GM21737 (cell line): Measurements from ENCODE around the gene ZNF771.
A peak's percentile ranks its signal among the peaks of the same experiment; 100 is the strongest.

Source experiments
- ATAC-seq: cut with Tn5 transposase; IDR thresholded peaks from one replicate; pipeline ENCODE4 v1.9.1; 2021; ENCODE audit warnings: mild to moderate bottlenecking, moderate library complexity; ENCODE audit not compliant: unreplicated experiment

ZNF771 gene

DNA sequence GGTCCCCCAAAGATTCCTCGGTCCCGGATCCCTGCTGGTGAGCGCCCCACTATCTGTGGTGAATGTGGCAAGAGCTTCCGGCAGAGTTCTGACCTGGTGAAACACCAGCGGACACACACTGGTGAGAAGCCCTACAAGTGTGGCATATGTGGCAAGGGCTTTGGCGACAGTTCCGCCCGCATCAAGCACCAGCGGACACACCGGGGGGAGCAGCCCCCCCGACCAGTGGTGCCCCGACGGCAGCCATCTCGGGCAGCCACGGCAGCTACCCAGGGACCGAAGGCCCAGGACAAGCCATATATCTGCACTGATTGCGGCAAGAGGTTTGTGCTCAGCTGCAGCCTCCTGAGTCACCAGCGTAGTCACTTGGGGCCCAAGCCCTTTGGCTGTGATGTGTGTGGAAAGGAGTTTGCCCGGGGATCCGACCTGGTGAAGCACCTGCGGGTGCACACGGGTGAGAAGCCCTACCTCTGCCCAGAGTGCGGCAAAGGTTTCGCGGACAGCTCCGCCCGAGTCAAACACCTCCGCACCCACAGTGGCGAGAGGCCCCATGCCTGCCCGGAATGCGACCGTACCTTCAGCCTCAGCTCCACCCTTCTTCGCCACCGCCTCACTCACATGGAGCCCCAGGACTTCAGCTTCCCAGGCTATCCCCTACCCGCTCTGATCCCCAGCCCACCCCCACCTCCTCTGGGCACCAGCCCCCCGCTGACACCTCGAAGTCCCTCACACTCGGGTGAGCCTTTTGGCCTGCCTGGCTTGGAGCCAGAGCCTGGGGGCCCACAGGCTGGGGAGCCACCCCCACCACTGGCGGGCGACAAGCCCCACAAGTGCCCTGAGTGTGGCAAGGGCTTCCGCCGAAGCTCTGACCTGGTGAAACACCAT, 9.4 kb upstream of the ZNF771 start:
- ATAC-seq, result no peak

DNA sequence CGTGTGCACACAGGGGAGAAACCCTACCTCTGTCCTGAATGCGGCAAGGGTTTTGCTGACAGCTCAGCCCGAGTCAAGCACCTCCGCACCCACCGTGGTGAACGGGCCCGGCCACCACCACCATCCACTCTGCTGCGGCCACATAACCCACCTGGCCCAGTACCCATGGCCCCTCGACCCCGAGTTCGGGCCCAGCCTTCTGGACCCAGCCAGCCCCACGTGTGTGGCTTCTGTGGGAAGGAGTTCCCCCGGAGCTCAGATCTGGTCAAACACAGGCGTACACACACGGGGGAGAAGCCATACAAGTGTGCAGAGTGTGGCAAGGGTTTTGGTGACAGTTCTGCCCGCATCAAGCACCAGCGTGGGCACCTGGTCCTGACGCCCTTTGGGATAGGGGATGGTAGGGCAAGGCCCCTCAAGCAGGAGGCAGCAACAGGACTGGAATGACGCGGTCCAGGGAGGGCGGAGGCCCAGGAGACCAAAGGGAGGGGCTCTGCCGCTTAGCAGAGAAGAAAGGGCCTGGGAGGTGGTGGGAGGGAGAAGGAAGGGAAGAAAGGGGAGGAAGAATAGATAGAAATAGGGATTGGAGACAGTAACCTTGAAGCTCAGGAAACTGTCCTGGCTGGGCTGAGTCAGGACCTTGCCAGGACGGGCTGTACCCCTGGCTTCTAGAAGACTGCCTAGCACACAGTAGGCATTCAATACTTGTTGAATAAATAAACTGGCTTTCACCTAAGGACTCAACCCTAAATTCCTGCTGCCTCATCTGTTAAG, 8.6 kb upstream of the ZNF771 start:
- no peak for ATAC-seq

DNA sequence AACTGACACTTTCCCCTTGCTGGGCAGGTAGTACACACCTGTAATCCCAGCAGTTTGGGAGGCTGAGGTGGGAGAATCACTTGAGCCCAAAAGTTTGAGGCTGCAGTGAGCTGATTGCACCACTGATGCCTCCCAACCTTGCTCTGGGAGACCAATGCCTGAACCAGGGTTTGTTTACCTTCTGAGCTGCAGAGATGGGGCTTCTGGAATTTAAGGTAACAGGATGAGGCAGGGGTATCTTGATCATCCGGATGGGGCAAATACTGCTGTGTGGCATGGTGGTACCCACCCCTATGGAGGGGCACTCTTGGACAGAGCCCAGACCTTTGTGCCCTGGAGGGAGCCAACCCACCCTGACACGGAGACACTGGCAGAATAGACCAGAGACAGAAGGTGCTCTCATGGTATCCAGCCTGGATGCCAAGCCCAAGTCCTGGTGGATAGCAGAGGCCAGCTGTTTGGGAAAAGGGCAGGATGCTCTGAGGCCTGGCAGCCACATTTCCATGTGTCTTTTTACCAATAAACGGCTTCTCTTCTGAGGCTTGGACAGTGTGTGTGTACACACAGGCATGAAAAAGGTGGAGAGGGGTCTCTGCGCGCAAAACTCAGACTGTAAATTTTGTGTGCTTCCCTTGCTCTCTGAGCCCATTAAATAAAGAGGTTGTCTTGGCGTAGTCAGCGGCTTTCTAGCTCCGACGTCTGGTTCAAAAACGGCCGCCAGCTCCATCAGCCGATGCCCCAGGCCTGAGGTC, 7.8 kb upstream of the ZNF771 start:
- ATAC-seq, result no peak

DNA sequence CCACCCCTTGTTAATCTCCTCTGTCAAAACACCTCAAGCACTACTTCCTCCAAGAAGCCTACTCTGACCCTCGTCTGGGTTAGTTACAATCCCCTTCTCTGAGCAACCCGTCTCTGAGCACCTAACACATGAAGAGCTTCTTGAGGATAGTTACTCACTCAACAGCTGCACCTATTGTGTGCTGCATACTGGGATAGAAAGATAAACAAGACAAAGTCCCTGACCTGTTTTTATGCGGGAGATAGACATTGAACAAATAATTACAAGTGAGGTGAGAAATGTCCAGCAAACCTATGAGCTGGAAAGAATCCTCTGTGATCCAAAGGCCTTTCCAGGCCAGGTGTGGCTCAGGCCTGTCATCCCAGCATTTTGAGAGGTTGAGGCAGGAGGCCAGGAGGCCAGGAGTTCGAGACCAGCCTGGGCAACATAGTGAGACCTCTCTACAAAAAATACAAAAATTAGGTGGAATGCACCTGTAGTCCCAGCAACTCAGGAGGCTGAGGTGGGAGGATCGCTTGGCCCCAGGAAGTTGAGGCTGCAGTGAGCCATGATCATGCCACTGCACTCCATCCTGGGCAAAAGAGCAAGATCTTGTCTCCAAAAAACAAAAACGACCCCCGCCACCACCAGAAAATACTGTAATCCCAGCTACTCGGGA, 5.5 kb upstream of the ZNF771 start:
- ATAC-seq, result no peak

DNA sequence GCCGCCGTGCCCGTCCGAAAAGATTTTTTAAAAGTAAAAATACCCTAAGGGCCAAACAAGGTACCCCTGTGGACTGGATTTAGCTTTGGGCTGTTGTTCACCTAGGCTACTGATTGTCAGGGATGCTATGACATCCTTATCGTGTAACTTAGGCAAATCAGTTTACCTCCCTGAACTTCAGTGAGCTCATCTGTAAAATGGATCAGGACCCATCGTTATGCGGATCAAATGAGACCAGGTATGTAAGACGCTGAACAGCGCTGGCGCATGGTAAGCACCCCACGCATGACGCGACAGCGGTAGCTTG, 658 bp upstream of the ZNF771 start:
- no peak for ATAC-seq

DNA sequence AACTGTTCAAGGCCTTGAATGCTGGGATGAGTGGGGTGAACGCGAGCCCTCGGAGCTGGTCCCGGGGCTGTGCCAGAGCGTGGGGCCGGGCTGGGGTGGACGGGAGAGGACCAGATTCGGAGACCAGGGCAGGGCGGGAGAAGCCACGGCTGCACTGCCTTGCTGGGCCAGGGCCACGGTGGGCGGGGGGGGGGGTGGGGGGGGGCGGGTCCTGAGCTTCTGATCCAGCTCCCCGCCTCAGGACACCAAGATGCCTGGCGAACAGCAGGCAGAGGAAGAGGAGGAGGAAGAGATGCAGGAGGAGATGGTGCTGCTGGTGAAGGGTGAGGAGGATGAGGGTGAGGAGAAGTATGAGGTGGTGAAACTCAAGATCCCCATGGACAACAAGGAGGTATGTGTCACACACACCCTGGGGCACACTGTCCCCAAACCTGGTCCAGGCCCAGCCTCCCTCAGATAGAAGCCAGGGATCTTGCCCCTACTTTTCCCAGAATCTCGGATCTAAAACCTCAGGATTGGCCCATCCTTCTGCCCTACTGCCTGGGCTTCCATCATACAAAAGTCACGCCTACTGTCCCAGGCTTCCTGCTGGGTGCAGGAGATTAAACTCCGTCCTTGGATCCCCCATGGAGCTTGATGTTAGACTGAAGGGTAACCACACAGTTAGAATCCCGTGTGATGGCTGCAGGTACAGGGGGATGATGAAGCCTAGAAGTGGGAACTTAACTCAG, 563 bp downstream of the ZNF771 start:
- ATAC-seq, result no peak

DNA sequence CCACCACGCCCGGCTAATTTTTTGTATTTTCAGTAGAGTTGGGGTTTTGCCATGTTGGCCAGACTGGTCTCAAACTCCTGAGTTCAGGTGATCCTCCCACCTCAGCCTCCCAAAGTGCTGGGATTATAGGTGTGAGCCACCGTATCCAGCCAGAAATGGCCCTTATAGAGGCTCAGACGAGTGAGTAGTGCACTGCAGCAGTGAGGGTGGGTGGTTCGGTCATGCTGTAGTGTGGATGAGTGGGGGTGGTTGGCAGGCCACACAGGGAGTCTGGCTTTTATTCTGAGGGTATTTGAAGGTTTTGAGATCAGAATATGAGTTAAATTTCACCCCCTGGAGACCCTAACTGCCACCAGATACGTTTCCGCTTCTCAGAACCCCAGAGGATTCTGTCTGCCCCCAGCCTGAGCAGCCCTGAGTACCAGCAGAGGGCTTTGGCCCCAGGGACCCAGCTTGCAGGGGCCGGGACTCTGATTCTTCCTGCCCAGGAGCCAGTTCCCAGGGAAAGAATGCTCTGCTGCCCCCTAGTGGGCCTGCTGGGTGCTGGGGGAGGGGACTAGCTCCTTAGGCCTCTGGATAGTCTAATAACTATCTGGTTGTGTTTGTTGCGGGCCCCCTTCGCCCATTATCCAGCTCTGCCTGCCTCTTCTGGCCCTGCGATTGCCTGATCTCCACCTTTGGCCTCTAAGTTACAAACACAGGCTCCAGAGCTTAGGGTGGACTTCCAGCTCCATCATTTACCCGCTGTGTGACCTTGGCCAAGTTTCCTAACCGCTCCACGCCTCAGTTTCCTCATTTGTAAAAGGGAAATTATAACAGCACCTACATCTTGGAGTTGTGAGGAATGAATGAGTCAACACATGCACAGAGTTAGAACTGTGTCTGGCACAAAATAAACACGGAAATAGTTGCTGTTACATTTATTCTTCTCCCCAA, 2.0 kb downstream of the ZNF771 start:
- peak; percentile 47 for ATAC-seq

DNA sequence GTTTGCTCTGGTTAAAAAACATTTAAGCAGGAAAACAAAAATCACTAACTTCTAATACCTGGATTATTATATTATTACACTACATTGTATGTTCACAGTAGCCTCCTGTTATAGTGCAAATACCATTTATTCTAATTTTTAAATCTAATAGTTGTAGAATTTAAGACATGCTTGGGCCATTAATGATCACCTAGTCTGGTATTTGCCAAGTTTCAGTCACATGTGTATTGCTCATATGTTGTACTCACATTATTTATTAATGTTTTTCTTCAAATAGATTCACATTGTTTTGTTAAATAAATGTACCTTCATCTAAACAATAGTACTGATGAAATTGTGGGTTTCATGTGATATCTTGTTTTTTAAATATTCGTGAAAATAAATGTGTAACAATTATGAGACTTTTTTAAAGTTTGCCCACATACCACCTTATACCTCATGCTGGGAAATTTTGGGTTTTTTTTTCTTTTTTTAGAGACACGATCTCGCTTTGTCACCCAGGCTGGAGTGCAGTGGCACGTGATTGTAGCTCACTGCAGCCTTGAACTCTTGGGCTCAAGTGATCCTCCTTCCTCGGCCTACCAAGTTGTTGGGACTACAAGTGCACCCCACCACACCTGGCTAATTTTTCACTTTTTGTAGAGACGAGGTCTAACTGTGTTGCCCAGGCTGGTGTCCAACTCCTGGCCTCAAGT, 5.9 kb downstream of the ZNF771 start:
- ATAC-seq, result no peak

DNA sequence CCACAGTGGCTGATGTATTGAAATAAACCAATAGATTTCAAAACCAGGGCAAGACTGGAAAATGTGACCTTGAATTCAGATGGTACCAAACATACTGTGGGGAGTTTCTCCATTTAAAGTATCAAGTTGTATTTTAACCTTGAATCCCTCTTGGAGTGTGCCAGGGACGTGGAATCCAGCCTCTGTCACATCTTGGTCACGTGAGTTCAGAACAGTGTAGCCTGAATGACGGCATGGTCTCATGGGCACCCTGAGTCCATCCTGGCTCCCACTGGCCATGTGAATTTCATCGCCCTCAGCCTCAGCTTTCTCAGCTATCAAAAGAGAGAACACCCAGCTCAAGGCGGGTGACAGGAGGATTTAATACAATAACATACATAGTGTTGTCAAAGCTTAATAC, 6.8 kb downstream of the ZNF771 start:
- ATAC-seq, result no peak

DNA sequence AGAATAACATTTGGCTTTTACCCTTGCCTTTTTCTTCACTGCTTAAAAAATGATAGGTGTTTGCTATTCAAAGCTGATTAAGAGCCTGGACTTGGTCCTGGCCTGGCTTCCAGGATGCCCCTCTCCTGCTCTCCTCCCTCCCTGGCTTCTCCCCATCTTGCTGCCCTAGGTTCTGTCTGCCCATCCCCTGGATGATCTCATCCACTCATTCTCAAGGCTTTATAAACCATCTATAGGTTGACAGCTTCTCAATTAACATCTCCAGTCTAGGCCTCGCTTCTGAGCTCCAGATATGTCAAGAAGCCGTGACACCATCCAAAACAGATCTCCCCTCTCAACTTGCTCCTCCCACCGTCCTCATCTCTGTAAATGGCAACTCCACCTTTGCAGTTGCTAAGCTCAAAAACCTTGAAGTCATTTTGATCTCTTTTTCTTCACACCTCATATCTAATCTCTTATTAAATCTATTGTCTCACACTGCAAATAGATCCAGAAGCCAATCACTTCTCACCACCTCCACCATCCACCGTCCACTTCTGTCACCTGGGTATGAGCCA, 8.7 kb downstream of the ZNF771 start:
- no peak for ATAC-seq

DNA sequence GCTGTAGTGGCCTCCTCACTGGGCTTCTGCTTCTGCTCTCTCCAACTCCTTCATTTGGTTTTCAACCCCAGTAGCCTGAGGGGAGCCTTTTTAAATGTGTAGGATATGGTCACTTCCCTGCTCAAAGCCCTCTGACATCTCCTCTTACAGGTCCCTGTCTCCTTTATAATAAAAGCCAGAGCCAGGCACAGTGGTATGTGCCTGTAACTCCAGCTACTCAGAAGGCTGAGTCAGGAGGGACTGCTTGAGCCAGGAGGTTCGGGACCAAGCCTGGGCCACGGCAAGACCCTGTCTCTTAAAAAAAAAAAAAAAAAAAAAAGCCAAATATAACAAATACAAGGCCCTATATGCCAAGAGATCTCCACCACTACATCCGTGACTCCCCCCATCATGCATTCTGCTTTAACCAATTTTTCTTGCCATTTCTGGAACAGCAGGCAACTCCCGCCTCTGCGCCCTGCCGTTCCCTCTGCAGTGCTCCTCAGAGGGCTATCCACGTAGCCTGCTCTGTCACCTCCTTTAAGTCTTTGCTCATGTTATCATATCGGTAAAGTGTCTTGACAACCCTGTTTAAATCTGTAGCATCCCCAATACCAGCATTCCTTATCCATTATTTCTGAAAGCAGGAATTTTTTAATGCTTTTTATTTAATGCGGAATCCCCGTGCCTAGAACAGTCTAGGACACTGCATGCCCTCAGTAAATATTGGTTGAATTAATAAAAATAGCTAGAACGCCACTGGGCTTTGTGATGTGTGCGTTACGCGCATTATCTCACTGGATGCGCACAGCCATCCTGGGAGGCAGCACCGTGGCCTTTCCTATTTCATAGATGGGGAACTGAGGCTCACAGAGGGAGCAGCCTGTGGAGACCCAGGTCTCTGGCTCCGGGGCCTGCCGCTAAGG, 9.5 kb downstream of the ZNF771 start:
- no peak for ATAC-seq

DNA sequence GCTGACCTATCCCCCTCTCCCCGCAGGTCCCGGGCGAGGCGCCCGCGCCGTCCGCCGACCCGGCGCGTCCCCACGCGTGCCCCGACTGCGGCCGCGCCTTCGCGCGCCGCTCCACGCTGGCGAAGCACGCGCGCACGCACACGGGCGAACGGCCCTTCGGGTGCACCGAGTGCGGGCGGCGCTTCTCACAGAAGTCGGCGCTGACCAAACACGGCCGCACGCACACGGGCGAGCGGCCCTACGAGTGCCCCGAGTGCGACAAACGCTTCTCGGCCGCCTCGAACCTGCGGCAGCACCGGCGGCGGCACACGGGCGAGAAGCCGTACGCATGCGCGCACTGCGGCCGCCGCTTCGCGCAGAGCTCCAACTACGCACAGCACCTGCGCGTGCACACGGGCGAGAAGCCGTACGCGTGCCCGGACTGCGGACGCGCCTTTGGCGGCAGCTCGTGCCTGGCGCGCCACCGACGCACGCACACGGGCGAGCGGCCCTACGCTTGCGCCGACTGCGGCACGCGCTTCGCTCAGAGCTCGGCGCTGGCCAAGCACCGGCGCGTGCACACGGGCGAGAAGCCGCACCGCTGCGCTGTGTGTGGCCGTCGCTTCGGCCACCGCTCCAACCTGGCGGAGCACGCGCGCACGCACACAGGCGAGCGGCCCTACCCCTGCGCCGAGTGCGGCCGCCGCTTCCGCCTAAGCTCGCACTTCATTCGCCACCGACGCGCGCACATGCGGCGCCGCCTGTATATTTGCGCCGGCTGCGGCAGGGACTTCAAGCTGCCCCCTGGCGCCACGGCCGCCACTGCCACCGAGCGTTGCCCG, 10.3 kb downstream of the ZNF771 start:
- ATAC-seq, result peak; percentile 73

DNA sequence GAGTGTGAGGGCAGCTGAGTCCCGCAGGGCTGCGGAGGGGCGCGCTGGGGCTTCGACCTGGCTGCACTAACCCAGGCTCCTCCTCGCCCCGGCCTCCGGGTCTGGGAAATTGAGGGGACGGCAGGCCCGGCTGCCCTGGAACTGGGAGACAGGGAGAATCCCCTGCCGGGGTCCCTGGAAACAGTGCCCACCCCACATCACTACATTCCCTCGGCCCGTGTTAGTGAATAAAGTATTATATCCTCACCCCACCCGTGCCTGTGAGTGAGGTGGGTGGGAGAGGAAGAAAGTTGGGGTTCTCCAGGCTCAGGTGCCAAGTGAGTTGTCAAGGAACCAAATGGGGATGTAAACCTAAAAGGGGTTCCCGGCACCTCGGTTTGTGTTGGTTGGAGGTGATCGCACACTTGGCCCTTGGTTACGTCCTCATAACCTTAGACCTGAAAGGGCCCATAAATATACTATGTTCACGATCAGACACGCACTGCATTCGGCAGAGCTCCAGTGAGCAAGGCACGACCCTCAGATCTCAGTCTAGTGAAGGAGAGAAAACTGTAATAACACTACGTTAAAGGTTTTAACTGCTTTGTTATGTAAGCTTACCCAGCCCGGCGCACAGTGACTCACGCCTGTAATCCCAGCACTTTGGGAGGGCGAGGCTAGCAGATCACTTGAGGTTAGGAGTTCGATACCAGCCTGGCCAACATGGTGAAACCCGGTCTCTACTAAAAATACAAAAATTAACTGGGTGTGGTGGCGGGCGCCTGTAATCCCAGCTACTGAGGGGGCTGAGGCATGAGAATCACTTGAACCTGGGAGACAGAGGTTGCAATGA, 11.2 kb downstream of the ZNF771 start:
- ATAC-seq, result no peak

DNA sequence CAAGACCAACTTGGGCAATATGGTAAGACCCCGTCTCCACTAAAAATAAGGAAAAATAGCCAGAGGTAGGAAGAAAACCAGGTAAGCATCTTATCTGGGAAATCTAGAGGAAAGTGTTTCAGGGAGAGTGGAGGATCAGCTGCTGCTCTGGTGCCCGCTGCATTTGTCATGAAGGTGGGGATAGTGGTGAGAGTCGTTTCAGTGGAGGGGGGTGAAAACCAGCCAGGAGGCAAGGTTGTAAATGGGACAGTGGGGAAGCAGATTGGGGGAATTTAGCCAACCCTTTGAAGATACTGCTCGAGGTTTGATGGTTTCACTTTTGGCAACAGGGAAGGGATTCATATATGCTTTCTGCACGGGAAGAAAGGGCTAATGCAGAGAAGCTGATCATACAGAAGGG, 13.6 kb downstream of the ZNF771 start:
- no peak for ATAC-seq

DNA sequence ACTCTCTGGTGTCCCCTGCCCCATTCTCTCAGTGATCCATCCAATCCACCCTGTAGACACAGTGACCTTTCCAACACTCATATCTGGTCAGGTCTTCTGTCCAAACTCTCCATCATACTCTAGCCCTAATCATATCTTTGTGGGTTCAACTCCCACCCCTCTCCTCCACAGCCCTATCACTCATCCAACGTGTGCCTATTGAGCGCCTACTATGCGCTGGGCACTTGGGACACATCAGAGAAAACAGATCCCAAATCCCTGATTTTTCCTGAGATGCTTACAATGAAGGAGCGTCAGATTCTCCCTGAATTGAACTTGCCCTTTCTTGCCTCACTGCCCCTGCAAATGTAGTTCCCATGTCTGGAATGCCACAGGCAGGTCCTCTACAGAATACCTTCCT, 20.6 kb downstream of the ZNF771 start:
- ATAC-seq, result no peak

DNA sequence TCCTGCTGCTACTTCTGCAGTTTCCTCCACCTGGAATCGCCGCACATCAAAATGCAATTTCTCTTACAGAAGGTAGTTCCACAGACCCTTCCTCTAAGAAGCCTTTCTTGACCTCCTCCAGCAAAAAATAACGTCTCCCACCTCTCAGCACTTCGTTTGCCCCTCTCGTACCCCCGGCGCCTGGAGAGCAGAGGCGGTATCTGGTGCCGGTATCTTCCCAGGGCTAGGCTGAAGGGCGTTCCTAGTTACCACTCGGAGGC, 21.9 kb downstream of the ZNF771 start:
- no peak for ATAC-seq
